ENCODE results near the gene ASIC1.

Gene ASIC1

DNA sequence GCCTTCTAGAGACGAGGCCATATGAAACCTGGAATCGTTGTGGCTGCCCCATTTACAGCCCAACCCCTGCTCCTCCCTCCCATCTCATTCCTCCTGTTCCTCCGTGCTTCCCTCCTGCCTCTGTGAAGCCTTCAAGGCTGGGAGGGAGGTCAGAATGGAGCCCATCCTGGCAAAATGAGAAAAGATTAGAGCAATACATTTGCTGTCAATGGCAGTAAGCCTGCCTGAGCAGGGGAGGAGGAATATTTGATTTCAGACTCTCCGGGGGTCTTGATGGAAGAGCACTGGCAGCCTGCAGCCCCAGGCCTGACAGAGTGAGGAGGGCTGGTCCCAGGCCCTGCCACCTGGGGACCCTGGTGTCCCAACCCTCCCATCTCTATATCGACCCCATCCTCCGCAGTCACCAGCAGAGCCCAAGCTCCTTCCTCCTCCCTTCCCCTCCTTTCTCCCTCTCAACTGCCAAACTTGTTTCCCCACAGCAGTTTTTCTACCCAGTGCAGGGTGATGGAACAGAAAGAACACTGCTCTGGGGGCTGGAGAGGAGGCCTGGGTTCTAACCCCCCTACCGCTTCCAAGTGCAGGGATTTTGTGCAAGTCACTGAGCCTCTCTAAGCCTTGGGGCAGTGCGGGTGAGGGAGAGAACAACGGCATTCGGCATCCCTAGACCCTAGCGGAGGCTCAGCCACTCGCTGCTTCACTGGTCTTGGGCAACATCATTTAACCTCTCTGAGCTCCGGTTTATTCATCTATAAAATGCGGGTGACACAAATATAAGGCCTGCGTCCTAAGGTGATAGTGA, 16.1 kb upstream of the ASIC1 start:
- DNase-seq = no peak

DNA sequence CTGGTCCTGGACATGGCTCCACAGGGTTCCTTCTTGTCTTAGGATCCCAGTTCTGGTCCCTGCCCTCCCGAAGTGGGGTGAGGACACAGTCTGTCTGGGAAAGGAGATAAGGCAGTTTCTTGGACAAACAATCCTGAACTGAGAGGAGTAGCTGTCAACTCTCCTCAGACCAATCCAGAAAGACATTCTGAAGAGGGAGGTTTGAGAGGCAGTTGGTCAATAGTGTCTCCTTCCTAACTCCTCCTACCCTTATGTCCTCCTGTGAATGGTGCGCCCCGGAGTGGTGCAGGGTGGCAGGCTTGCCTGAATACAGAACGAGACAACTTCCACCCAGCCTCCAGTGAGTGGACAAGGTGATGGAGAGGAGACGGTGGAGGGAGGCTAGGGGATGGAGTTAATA, 15.4 kb upstream of the ASIC1 start:
- DNase-seq = no peak

DNA sequence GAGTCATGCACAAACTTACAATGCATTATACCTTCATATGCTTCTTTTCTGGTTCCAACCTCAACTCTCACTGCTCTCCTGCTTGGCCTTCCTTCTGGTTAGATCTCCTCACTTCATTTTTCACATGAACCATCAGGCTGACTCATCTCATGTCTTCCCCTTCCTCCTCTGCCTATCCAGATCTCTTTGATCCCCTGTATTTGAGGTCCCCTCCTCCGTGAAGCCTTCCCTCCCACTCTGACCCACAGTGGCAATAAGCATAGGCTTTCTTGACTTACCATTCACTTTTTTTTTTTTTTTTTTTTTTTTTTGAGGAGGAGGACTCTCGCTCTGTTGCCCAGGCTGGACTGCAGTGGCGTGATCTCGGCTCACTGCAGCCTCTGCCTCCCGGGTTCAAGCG, 14.7 kb upstream of the ASIC1 start:
- DNase-seq = no peak

DNA sequence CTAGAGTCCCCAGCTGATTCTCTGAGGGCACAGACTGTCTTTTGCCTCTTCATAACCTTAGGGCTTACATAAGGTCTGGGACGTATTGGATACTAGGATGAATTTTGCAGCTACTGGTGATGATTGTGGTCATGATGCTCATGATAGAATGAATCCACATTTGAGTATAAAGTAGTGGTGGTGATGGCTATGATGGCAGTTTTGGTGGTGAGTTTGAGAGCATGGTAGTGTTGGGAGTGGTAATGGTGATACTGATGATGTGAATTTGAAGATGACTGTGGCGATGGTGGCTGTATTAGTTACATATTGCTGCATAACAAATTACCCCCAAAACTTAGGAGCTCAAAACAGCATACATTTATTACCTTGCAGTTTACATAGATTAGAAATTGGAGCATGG, 14.1 kb upstream of the ASIC1 start:
- DNase-seq = peak; percentile 21

DNA sequence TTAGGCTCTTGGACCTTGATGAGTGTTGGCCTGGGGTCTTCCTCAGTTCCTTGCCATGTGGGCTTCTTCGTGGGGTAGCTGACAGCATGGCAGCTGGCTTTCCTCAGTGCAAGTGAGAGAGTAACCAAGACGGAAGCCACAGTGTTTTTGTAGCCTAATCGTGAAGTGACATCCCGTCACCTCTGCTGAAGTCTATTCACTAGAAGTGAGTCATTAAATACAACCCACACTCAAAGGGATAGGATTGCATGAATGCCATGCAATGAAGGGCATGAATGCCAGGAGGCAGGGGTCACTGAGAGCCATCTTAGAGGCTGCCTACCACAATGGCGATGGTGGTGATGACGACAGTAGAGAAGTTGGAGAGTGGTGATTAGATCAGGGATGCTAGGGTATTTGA, 13.5 kb upstream of the ASIC1 start:
- no peak for DNase-seq

DNA sequence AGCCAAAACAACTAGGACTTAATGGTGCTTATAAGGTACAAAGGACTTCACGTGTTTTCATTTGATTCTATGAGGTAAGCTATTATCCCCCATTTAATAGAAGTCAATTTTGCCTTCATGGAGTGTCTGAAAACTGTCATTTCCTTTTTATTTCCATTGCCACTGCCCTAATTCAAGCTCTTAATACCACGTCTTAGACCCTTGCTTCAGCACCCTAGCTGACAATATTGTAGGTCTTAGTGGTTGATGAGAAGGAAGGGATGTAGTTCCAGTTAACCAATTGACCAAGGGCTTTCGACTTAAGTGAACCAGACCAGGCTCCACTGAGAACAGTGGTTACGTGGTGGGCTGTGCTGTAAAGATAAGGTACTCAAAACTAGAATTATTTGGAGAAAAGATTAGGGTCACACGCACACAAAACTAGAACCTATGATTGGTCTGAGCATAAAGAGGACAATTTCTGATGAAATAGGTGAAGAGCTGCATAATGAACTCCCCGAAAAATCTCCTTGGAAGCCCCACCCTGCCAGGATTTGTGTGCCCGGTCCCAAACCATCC, 9.6 kb upstream of the ASIC1 start:
- DNase-seq = no peak

DNA sequence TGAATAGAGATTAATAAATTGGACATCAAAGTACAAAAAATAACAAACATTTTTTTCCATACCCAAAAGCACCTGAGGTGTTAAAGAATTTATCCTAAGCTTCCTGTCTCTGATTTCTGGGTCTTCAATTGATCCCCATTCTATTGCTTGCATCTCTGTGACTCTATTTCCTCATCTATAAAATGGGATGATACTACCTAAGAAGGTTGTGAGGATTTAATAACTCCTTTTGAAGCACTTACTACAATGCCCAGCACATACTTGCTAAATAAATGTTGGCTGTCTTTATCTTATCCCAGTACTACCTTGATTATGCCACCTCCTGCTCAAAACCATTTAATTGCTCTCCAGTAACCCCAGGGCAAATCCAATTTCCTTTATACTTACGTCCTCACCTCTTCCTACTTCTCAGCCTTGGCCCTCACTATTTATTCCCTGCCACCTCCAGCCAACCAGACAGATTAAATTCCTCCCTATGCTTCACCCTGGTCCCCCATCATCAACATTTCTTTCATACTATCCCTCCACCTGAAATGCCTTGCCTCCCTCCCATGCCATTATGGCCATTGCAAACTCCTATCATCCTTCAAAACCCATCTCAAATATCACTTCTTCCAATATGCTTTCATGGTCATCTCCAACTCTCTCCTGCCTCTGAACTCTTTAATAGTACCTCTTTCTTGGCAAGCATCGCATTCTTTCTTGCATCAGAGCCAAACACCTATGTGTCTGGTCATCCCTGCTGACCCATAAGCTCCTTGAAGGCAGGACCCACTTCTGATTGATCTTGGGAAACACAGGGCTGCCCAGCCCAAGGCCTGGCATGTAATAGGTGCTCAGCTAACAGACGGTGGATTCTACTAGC, 7.9 kb upstream of the ASIC1 start:
- no peak for DNase-seq

DNA sequence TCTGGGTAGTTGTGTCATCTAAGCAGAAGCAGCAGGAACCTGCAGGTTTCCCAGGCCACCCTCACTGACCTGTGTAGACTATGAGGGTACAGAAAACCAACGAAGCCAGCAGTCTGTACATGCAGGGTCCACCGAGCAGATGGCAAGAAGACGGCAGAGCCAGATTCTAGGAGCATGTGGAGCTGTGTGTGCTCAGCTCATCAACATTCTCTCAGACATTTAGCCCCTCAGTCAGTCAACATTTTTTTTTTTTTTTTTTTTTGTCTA, 7.3 kb upstream of the ASIC1 start:
- DNase-seq = no peak

DNA sequence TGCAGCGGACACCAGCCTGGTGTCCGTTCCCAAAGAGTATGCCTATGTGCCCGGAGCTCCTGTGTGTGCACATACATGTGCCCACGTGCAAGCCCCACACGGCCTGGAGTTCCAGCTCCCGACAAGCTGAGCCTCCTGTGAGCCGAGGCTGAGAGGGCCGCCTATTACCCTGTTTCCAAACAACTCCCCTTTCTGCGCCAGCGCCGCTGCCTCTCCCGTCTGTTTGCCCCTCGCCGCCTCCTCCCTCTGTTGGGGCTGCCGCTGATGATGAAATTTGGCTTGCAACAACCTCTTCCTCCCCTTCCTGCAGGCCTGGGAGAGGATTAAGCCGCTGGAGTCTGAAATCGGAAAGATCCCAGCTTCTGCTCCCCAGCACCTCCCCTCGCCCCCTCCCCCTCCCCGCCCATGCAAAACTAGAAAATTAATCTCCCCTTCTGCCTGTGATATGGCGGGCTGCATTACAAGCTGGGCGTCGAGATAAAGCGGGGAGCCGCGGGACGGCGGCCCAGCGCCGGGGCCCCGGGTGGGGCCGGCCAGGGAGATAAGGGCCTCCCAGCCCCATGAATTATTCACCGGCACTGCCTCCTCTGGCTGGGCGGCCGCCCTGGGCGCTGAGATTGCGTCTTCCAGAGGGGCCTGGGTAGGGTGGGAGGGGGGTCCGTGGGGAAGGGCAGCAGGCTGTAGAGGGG, 6.8 kb upstream of the ASIC1 start:
- no peak for DNase-seq

DNA sequence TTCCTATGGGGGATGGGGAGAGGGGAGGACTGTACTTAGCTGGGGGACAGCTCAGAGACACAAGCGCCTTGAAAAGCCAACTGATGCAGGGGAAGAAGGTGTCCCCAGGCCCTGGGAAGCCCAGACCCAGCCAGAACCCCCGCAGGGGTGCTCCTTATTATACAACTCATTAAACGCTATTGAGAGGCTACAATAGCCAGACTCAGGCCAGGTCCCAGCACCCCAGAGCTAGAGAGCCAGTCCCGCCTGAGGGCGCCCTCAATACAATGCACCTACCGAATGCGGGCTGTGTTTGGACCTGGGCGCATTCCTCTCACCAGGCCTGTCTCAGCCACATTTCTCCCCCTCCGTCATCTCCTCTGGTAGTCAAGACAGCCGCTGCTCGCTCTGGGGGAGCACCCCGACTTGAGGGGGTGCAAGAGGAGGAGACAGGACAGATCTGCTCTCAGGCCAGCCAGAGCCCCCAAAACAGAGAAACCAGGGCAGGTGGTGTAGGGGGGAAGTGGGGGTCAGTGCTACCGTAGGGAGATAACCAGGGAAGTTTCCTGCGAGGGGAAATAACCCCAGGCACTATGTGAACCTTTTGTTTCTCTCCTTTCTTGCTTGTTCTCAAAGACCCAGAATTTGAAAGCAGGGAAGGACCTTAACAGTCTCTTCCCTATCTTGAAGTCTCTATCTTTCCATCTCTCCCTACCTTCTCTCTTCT, 6.1 kb upstream of the ASIC1 start:
- DNase-seq = no peak

DNA sequence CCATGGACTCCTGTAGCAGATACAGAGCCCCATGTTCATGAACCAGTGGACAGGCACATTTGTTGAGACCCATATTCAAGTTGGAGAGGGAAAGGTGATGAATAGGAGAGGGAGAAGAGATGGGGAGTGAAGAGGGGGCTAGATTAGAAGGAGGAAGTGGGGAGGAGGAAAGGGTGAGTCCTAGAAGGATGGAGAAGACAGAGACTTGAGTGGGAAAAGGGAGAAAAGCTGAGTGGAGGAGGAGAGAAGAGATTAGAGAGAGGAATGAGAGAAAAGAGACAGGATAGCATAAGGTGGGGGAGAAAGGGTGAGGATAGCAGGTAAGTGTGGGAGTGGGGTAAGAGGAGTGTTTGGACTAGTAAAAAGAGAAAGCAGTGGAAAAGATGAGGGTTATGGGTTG, 4.9 kb upstream of the ASIC1 start:
- DNase-seq = no peak

DNA sequence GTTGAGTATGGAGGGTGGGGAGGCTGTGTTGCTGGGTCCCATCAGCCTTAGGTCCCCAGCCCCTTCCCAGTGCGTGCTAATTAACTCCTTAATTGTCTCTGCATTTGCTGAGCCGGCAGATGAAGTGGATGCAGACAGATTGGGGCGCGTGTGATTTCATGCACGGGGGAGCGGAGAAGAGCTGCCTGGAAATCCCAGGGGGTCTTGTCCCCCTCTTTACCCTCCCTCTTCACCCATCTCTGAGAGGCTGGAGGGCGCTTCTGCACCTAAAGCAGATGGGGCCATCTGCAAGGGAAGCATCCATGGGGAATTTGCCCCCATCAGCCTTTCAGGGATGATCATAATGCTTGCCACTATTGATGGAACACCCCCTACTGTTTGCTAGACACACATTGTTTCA, 4.4 kb upstream of the ASIC1 start:
- no peak for DNase-seq

DNA sequence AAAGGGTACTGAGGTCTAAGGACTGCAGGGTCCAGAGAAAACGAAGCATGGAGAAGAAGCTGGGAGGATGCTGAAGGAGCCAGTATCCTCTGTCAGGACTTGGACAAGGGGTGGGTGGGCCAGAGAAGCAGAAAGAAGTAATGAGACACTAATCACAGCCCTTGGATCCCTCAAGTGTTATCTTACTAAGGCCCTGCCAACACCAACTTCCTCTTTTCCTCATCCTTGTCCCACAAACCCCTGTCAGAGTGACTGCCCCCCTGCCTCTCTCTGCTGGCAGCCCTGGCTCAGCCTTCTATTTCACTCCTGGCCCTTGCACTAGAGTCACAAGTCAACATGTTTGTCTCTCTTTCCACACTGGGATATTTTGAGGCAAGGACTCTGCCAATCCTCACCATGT, 3.8 kb upstream of the ASIC1 start:
- no peak for DNase-seq

DNA sequence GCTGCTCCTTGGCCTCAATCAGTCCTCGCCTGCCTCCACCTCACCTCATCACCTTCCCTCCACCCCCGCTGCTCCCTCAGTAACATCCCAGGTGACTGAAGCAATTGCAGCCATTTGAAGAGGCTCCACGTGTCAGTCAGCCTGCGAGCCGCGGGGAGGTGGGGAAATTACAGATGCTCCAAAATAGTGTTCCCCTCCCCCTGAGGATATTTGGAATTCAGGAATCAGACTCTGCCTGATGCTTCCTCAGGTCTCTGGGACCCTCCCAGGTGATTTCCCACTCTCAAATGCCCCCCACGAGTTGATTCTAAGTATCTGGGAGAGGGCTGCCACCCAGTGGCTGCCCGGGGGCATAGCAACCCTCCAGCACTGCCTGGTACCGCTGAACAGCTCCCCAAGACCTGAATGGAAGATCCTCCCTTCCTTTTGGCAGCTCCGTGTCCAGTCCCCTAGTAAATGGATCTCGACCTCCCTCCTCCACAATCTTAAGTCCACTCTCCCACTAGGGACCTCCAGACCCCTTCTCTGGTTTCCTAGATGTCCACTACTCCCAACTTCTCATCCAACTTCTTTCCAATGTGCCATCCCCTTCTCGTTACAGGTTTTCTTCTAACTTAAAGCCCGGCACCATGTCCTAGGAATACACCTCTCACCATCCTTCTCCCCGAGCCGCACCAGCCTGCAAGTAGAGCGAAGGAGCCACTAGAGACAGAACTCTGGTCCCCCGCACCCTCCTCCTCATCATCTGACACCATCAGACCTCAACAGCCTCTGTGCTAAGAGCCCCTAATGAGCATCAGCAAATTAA, 1.4 kb upstream of the ASIC1 start:
- DNase-seq = peak; percentile 78

DNA sequence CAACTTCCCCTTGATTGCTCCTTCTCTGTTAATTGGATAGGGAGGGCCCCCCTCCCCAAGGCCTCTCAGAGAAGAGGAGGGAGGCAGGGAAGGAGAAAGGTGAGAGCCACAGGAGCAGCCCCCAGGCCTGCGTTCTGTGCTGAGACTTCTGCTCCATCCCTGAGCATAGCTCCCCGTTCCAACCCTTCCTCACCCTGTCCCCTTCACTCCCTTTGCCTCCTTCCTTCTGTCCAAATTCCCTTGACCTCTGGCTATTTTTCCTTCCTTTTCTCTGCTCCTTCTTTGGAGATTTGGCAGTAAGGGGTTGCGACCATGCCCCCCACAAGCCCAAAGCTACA, 788 bp upstream of the ASIC1 start:
- no peak for DNase-seq

DNA sequence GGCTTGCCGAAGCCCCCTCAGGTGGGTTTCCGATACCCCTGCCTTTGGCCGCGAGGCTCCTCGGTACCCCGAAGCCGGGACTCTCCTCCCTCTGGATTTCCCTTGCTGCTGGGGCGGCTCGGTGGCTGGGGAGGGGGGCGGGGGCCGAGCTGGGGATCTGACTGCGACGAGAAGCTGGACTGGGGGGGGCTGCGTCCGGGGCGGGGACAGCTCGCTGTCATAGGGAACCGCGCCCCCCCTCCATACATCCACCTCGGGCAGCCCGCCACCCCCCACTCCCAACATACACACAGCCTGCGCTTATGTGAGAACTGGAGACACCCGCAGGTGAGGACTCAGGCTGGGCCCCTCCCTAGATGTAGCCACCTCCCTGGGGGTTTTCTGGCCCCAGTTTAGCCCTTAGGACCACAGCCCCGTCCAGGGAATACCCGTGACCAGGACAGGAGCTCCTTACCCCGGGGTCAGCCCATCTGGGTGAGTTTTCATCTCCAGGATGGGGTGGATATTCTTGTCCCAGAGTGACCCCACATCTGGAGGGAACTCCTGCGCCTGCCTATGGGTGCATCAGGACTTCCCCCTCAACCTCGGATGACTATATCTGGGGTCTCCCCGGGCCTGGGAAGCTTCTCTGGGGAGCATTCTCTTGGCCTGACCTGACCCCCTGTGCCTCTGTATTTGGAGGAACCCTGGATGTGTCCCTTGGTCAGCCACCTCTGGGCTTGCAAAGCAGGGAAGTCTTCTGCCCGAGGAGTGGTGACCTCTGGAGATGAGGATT, 687 bp downstream of the ASIC1 start:
- DNase-seq = peak; percentile 39

DNA sequence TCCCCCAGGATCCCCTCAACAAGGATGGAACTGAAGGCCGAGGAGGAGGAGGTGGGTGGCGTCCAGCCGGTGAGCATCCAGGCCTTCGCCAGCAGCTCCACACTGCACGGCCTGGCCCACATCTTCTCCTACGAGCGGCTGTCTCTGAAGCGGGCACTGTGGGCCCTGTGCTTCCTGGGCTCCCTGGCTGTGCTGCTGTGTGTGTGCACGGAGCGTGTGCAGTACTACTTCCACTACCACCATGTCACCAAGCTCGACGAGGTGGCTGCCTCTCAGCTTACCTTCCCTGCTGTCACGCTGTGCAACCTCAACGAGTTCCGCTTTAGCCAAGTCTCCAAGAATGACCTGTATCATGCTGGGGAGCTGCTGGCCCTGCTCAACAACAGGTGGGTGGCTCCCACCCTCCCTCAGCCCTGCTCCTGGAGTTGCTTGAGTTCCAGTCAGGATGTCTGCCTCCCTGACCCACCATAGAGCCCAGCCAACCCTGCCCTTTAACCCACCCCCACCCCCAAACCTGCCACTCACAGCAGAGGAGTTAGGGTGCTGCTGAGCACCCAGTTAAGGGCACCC, 1.4 kb downstream of the ASIC1 start:
- peak; percentile 52 for DNase-seq

DNA sequence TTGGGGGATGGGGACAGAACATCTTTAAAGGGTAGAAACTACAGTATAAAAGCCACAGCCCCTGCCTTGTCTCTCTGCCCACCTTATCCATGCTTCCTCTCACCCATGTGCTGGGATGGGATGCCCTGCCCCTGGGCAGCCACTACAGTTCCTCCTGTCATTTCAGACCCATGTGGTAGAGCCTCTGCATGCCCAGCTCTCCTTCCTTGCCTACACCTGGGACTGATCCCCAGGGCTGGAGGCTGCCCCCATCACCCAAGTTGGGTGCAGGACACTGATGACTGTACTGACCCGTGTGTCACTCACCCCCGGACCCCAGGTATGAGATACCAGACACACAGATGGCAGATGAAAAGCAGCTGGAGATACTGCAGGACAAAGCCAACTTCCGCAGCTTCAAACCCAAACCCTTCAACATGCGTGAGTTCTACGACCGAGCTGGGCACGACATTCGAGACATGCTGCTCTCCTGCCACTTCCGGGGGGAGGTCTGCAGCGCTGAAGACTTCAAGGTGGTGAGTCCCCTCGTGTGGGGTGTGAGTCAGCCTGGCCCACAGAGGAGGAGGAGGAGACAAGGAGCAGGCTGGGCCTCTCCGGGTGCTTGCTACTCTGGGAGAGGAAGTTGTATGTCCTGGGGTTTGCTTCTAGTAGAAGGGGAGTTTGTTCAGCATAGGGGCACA, 2.2 kb downstream of the ASIC1 start:
- peak; percentile 76 for DNase-seq

DNA sequence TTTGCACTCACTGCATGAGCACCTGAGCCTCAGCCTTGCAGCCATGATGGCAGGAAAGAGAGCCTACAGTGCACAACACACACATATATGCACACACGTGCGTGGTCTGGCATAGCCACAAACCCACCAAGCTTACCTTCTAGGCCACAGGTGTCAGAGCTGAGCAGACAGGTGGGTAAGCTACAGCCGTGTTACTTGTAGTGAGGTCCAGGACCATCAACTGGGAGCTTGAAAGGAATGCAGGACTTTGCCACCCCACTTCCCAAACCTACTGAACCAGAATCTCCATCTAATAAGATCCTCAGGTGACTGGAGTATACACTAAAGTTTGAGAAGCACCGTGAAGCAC, 2.7 kb downstream of the ASIC1 start:
- DNase-seq = no peak

DNA sequence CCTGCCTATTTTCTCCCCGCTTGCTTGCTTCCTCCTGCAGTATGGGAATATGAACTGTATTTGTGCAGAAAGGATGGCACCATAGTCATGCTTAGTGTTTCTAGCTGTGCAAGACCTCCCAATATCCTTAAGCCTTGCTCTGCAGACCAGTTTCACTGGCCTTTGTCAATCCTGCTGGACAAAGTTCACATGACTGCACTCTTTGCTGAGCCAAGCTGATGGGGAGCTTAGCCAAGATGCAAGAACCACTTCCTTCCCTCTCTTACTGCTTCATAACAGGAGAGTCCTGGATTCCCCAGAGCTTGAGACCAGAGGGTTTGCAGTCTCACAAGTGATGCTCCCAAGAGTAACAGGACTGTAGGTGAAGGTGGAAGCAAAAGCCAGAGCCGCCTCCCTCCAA, 3.8 kb downstream of the ASIC1 start:
- DNase-seq = no peak

Measured in stimulated activated CD8-positive, alpha-beta memory T cell treated with anti-CD3 and anti-CD28 coated beads, Interleukin-4, amount 100 ng/mL, for 48 hours (primary cell).